GM04503 (cell line): ENCODE results near the gene RPL6.
"Not testable (repeated sequence)": the region's sequence is repeated elsewhere in the genome, so short reads cannot be mapped to it uniquely, and the experiment has no call there.

ENCODE experiments used
- DNase-seq: peaks from one replicate; pipeline ENCODE4 v3.0.0-alpha.2; 2012; ENCODE audit warnings: low read depth

RPL6 gene

DNA sequence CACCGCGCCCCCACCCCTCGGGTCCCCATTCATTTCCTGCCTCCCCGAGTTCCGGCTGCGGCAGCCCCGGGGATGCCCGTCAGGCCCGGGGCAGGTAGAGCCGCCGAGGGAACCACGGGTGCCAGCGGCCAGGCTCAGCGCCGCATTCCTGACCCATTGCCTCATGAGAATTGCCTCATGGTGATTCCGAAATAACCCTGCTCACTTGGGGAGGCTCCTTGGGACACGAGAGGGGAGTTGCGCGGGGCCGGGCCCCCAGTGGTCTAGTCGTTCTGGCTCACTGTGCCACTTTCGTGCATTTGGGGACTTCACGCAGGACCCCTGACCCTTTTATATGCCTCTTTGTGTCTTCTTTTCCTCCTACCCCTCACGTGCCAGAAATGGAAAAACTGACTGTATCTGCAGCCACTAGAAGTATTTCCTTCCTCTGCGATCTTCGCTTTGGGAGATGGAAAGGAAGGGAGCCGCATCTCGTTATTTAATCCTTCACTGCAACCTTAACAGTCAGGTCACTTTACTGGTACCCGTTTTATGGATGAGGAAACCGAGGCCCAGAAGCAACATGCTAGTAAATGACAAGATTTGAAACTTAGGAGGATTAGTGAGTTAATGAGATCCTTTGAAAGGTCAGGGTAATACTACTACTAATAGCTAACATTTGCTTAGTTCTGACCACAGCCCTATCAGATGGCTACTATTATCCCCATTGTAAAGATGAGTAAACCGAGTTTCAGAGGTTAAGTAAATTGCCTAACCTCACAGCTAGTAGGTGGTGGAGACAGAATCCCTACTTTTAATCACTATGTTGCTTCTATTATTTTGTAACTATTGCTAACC is 10.1 kb upstream of the RPL6 start:
- peak; percentile 45 for DNase-seq

DNA sequence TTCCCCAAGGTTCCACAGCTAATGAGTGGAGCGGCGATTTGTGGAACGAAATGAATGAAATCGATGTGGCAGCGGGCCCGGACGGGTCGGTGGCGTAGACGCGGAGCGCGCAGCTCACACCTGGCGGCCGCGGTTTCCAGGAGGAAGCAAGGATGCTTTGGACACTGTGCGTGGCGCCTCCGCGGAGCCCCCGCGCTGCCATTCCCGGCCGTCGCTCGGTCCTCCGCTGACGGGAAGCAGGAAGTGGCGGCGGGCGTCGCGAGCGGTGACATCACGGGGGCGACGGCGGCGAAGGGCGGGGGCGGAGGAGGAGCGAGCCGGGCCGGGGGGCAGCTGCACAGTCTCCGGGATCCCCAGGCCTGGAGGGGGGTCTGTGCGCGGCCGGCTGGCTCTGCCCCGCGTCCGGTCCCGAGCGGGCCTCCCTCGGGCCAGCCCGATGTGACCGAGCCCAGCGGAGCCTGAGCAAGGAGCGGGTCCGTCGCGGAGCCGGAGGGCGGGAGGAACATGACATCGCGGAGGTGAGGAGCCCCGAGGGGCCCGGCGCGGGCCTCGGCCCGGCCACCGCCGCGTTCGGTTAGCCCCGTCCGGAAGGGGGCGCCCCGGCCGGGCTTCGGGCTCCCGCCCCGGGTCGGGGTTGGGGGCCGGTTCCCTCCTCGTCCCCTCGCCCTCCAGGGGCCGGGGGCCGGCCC is 9.3 kb upstream of the RPL6 start, which contains the start of gene PTPN11:
Gene PTPN11 (plus strand): TSS at position 340 of the 689 bp plus-strand sequence. CDS start 165 bp downstream, at position 505.
- no peak for DNase-seq

DNA sequence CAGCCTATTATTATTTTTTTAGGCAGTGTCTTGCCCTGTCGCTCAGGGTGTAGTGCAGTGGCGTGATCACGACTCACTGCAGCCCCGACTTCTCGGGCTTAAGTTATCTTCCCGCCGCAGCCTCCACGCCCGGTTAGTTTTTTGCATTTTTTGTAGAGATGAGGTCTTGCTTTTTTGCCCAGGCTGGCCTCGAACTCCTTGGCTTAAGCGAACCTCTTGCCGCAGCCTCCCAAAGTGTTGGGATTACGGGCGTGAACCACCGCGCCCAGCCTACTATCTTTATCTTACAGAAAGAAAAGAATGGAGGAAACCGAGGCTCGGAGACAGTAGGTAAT is 8.8 kb upstream of the RPL6 start:
- DNase-seq: no peak

DNA sequence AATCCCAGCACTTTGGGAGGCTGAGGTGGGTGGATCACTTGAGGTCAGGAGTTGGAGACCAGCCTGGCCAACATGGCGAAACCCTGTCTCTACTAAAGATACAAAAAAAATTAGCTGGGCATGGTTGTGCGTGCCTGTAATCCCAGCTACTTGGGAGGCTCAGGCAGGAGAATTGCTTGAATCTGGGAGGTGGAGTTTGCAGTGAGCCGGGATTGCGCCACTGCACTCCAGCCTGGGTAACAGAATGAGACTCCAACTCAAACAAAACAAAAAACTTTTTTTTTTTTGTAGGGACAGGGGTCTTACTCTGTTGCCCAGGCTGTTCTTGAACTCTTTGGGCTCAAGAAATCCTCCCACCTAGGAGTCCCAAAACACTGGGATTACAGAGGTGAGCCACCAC is 6.1 kb upstream of the RPL6 start:
- DNase-seq: not testable (repeated sequence)

DNA sequence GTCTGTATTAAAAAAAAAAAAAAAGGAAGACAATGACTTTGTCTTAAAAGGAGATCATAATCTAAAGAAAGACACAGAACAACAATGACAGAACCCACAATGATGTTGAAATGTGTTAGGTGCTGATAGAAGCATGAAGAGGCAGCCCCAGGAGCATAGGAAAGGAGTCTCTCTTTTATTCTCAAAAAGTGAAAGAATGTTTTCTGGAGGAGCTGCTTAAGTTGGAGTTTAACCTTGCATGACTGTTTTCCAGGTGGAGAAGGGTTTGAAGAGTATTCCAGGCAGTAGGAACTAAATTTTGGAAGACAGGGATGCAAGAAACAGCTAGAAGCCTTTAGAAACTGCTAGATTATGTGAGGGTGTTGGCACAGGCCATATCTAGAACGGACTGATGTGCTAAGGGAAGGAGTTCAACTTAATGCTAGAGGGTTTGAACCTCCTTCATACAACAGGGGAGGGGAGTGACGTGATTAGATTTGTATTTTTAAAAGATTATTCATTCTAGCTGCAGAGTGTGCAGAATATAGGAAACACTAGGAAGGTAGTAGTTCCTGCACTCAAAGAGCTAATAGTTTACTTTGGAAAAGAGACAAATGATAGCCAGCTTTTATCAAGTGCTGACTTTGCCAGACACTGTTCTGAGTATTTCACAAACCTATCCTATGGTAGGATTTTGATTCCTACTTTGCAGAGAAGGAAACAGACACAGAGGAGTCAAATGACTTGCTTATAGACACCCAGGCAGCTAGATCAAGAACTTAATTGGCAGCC is 4.6 kb upstream of the RPL6 start:
- no peak for DNase-seq

DNA sequence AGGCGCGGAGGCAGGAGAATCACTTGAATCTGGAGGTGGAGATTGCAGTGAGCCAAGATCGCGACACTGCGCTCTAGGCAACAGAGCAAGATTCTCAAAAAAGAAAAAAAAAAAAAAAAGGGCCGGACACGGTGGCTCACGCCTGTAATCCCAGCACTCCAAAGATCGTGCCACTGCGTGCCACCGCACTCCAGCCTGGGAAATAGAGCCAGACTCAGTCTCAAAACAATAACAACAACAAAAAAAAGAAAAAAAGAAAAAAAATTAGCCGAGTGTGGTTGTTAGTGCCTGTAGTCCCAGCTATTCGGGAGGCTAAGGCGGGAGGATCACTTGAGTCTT is 470 bp upstream of the RPL6 start:
- no peak for DNase-seq

DNA sequence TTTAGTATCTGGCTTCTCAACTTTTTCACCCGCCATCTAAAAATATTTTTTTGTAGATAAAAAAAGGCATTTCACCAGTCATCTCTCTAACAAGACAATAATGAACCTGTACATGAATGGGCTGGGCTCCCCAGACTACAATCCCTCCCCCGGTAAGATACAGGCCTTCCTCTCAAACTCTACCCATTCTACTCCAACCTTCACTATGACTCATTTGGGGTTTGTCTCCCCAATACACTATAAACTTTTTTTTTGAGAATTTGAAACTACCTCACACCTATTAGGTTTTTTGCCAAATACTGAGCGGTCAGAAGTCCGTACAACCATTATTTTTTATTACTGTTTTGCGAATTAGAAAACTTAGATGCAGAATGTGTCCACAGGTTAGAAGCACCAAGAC is 784 bp downstream of the RPL6 start:
- DNase-seq: no peak

DNA sequence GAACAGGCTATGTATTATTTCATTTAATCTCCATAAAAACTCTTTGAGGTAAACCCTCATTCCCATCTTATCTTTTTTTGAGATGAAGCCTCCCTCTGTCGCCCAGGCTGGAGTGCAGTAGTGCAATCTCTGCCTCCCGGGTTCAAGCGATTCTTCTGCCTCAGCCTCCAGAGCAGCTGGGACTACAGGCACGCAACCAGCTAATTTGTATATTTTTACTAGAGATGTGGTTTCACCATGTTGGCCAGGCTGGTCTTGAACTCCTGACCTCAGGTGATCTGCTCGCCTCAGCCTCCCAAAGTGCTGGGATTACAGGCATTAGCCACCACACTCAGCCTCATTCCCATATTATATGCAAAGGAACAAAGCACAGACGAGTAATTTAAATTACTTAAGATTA is 1.7 kb downstream of the RPL6 start:
- not testable (repeated sequence) for DNase-seq

DNA sequence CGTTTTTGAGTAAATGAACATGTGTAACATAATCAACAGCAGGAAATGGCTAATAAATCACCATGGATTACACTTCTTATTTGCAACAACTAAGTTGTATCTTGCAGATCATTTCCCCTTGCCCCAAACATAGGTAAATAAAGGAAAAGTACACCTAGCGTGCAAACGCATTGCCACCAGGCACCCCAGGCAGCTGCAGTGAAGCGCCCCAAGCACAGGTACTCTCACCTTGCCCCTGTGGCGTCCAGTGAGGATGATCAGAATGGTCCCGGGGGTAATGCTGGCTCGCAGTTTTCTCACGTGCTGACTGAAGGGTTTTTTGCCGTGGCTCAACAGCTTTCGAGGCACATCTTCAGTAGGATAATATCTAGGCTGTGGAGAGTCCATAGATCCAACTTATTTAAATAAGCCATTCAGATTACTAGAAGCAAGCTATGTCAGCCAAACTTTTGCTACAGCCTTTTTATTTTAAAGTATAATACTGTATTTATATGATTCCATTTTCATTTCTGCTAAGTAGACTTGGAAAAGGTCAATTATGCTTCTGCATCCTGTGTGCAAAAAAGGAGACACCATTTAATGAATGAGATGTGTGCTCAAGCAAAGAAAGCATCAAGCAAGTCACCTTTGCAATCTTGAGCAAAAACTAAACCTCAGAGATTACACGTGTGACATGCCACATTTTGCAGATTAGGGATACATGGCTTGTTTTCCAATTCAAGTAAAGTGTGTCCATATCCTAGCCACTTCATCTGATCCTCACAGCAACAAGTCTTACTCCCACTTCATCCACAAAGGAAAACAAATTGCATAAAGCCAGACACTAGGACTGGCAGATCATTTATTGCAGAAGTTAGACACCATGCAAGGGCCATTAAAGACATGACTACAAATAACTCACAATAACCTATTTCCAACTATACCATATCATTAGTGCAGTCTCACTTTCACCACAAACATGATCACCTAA is 2.6 kb downstream of the RPL6 start:
- DNase-seq: no peak

DNA sequence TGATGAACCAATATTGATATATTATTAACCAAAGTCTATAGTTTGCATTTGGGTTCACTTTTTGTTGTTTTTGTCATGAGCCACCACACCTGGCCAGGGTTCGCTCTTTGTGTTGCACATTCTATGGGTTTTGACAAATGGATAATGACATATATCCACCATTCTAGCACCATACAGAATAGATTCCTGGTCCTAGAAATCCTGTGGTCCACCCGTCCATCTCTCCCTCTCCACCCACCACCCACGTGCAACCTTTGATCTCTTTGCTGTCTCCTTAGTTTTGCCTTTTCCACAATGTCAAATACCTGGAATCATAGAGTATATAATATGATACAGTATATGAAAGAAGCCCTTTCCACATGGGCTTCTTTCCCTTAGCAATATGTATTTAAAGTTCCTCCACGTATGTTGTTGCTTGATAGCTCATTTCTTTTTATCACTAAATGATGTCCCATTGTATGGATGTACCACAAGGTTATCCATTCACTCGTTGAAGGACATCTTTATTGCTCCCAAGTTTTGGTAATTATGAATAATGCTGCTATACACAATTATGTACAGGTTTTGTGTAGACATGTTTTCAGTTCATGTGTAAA is 7.4 kb downstream of the RPL6 start:
- no peak for DNase-seq

DNA sequence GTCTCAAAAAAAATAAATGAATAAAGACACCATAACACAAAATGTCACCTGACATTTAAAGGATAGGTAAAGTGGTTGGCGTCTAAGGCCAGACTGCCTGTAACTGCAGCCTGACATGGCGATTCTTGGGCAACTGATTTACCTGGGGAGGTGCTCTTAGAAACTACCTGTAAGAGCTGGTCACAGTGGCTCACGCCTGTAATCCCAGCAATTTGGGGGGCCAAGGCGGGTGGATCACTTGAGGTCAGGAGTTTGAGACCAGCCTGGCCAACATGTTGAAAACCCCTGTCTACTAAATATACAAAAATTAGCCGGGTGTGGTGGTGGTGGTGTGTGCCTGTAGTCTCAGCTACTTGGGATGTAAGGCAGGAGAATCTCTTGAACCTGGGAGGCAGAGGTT is 8.4 kb downstream of the RPL6 start:
- DNase-seq: no peak

DNA sequence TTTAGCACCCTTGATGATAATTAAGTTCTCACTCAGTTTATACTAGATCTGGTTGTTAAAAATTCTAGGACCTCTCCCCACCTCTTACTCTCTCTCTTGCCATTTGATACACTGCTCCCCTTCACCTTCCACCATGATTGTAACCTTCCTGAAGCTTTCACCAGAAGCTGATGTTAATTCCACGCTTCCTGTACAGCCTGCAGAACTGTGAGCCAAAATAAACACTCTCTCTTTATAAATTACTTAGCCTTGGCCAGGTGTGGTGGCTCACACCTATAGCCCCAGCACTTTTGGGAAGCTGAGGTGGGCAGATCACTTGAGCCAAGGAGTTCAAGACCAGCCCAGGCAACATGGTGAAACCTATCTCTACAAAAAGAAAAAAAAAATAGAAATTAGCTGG is 16.1 kb downstream of the RPL6 start:
- no peak for DNase-seq

DNA sequence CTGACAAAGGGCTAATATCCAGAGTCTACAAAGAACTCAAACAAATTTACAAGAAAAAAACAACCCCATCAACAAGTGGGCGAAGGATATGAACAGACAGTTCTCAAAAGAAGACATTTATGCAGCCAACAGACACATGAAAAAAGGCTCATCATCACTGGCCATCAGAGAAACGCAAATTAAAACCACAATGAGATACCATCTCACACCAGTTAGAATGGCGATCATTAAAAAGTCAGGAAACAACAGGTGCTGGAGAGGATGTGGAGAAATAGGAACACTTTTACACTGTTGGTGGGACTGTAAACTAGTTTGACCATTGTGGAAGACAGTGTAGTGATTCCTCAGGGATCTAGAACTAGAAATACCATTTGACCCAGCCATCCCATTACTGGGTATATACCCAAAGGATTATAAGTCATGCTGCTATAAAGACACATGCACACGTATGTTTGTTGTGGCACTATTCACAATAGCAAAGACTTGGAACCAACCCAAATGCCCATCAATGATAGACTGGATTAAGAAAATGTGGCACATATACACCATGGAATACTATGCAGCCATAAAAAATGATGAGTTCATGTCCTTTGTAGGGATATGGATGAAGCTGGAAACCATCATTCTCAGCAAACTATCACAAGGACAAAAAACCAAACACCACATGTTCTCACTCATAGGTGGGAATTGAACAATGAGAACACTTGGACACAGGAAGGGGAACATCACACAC is 19.3 kb downstream of the RPL6 start:
- not testable (repeated sequence) for DNase-seq

DNA sequence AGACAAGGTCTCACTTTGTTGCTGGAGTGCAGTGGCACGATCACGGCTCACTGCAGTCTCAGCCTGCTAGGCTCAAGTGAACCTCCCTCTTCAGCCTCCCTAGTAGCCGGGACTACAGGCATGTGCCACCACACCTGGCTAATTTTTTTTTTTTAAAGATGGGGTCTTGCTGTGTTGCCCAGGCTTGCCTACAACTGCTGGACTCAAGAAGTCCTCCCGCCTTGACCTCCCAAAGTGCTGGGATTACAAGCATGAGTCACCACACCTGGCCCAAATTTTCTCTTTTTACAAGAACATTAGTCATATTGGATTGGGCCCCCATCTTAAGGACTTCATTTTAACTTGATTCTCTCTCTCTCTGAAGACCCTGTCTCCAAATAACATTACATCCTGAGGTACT is 20.2 kb downstream of the RPL6 start:
- DNase-seq: no peak

DNA sequence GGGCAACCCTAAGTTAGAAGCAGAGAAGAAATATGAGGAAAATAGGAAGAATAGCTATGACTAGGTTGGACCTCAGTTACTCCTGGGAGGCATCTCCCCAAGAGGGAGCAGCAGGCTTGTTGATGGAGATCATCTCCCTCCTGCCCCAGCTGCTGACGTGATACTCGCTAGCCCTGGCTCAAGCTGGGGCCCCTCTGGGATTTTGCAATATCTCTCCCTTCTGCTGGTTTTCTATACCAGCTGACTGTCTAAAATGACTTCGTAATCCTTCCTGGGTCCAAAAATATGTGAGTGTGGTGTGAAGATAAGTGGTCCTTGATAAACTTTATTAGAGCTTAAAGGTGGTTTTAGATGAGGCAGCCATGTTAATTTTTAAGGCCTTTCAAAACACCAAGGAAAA is 22.7 kb downstream of the RPL6 start:
- no peak for DNase-seq

DNA sequence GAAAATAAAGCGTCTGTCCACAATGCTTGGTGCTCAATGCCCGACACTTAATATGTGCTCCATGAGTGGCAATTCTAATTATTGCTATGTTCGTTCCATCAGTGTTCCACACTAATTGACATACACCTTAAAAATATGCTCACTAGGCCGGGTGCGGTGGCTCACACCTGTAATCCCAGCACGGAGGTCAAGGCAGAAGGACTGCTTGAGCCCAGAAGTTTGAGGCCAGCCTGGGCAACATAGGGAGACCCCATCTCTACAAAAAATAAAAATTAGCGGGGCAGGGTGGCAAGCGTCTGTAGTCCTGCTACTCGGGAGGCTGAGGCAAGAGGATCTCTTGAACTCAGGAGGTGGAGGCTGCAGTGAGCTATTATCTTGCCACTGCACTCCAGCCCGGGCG is 26.5 kb downstream of the RPL6 start:
- DNase-seq: no peak

DNA sequence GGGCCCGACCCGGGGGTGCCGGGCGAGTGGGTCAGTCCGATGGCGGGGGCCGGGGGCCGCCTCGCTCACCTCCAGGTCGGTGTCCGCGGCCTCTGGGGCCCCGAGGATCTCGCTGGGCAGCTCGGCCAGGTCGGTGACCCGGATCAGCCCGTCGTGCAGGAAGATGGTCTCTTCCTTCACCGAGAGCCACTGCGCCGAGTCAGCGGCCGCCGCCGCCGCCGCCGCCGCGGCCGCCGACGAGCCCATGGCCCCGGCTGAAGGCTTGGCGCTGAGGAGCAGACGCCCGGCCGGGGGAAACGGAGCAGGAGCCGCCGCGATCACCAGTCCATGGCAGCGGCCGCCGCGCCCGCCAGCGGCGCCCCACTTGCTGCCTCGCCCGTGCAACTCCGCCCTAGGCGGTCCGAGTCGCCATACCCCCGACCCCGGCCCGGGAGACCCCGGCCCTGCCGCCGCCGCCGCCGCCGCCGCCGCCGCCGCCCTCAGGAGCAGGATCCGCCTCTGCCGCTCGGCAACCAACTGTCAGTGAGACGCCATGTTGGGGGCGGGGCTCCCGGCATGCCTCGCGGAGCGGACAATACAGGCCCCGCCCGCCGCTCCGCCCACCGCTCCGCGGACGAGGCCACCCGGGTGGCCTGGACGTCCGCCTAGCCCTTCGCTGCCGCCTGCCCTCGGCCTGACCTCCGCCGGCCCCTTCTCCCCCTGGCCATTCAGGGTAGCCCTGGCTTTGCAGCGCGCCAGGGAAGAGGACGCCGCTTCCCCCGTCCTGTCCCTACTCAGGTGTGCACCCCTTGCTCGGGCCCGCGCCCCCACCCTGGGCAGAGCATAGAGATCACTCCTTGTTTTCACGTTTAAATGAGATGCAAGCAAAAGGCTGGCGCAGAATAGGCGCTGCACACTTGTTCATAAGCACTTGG is 27.3 kb downstream of the RPL6 start, which contains the start of gene HECTD4:
Gene HECTD4 (minus strand): TSS at position 549 of the 914 bp plus-strand sequence. CDS start 303 bp downstream, at position 246.
- DNase-seq: no peak

DNA sequence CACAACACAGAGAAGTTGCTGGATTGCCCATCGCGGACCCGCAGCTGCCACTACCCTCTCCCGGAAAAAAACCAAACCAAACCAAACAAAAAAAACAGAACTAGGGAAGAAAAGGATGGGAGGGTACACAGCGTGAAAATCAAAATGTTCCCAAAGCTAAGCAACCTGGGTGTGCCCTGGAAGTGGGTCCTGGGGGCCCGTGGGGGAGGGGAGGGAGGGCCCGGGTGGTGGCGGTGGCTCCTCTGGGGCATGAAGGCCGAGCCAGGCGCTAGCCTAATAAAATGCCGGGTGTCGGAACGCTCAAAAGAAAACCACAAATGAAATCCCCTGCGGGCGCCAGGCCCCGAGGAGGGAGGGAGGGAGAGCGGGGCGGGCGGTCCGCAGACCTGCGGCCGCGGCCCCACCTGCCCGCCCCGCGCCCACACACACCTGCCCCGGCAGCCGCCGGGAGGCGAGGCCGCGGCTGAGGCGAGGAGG is 28.0 kb downstream of the RPL6 start:
- no peak for DNase-seq

DNA sequence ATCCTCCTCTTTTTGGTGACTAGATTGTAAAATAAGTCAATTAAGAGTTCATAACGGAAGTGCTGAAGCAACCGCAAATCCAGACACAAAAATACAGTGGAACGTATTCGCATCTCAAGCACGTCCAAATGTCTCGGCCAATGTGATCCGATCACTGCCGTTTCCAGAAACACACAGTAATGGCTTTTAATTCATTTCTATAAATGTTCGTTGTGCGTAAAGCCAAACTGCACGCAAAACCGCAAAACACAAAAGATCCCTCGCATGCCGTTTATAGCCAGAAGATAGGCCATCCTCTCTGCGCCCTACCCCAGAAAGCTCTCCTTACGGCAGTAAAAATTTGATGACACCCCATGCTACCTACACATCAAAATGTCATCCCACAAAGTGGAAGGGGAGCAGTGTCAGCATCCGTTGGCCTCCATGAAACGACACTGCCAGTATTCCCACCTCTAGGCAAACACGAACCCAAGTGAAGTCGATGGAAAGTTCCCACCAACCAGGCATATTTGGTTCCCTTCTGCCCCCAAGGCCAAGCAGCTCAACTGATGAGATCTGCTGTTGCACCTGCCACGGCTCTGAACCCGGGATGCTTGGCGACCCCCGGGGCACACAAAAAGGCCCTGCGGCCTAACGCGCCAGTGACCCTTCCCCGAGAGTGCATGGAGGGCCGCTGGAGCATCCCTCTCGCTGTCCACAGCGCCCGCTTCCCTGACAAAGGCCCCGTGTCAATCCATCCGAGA is 28.6 kb downstream of the RPL6 start:
- DNase-seq: no peak
